Skeletal muscle tissue (tissue), 1 donor: ENCODE measurements around the gene LTA4H. TPM values are rescaled to one million over a fixed set of nuclear protein-coding genes. Genes with fewer than 3 reads are reported as not detected.

Source experiments
- total RNA-seq: library from RNA; depleted of rRNA; stranded (reverse); fragments of >200 nt; gene quantifications from one replicate; pipeline ENCODE4 v1.2.3, GENCODE V29; 2014

Gene LTA4H
- total RNA-seq, 1 donor from 2014 or later: 55.8 TPM

Other genes with a start within 250 kb of the LTA4H start
- gene NTN4, start 244.8 kb downstream of the LTA4H start, total RNA-seq: 20.9 TPM
- gene SNRPF, start 176.6 kb downstream of the LTA4H start, total RNA-seq: 17.2 TPM
- gene CCDC38, start 93.0 kb downstream of the LTA4H start, total RNA-seq: not detected
- under 0.01 TPM for gene AMDHD1, start 92.3 kb downstream of the LTA4H start, total RNA-seq
- gene HAL, start 39.2 kb downstream of the LTA4H start, total RNA-seq: 0.52 TPM
- 9.9 TPM for gene ELK3, start 158.8 kb upstream of the LTA4H start, total RNA-seq